ENCODE measurements around the gene WDR36.

Gene WDR36

DNA sequence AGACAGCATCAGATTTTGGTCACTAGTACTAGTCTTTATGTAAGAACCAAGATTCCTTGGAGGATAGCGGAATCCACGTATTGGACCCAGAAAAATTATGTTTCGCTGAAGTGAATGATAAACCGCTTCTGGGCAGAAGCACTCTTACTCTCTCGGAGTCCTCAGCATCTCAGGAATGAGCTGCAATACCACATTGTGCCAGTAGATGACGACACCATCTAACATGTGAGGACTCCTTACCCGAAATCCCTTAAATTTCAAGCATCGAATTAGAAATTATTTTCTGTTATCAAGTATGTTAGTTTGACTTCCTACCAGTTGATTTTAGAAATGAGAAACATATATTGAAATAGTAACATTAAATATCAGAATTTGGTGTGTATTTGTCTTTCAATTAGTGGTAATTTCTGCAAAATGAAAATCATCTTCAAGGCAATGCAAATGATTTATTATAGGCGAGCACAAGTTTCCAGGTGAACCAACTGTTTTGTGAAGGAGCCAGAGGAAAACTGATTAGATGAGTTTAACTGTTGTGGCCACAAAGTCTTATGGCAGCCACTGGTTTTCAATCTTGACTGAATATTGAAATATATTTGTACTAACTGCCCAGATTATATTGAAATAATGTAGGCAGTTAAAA is 66.1 kb downstream of the WDR36 start:
- no peak for DNase-seq (ENCODE audit: low spot score)
- Histone ChIP-seq H3K4me3 (no peak overlapping the region), H3K27ac (no peak overlapping the region)
- TF ChIP-seq, protein P1, sequence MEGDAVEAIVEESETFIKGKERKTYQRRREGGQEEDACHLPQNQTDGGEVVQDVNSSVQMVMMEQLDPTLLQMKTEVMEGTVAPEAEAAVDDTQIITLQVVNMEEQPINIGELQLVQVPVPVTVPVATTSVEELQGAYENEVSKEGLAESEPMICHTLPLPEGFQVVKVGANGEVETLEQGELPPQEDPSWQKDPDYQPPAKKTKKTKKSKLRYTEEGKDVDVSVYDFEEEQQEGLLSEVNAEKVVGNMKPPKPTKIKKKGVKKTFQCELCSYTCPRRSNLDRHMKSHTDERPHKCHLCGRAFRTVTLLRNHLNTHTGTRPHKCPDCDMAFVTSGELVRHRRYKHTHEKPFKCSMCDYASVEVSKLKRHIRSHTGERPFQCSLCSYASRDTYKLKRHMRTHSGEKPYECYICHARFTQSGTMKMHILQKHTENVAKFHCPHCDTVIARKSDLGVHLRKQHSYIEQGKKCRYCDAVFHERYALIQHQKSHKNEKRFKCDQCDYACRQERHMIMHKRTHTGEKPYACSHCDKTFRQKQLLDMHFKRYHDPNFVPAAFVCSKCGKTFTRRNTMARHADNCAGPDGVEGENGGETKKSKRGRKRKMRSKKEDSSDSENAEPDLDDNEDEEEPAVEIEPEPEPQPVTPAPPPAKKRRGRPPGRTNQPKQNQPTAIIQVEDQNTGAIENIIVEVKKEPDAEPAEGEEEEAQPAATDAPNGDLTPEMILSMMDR (IDR thresholded peaks at IDR 0.05), result peak; percentile 98

DNA sequence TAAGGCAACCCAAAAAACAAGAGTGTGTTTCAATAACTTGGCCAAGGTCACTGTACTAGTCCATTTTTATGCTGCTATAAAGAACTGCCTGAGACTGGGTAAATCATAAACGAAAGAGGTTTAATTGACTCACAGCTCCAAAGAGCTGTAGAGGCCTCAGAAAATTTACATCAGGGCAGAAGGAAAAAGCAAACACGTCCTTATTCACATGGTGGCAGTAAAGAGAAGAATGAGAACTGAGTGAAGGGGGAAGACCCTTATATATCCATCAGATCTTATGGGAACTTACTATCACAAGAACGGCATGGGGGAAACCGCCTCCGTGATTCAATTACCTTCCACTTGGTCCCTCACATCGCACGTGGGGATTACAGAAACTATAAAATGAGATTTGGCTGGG is 67.7 kb downstream of the WDR36 start:
- Histone ChIP-seq H3K27ac (no peak overlapping the region), H3K4me3 (no peak overlapping the region)
- TF ChIP-seq, protein P1 (IDR thresholded peaks at IDR 0.05), result no peak
- no peak for DNase-seq (ENCODE audit: low spot score)

DNA sequence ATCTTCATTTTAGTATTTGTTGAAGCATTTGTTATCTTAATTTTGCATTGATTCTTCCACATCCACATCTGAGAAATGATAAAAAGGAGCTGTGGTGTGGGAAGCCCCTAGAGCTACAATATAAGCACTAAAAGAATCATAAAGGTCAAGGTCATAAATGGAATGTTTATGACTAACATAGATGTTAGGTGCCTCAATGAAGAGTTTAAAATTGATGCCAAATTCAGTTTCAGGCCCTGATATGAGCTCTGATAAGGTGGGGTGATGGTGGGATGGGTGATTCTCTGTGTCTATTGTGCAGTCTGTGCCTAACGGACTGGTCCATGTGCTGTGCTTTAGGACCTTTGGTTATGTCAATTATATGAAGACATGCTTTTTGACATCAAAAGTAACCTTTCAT is 70.9 kb downstream of the WDR36 start:
- no peak overlapping the region for H3K27ac ChIP-seq
- TF ChIP-seq, protein P1 (IDR thresholded peaks at IDR 0.05), result no peak
- DNase-seq (ENCODE audit: low spot score), result no peak
- H3K4me3 ChIP-seq, result no peak overlapping the region

DNA sequence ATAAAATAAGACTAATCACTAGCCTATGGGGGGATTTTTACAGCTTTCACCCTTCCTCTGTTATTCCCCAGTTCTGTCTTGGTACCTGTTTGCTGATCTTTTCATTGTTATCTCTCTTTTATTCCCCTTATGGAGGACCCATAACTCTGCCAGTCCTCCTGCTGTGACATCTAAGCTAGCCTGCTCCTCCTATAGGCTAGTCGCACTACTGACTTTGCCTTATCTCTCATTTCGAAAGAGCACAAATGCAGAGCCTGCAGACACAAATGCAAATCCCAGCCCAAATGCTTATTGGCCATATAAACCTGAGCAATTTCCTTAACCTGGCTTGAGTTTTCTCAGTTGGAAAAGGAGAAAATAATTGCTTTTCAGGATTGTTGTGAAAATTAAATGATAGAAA is 72.9 kb downstream of the WDR36 start:
- H3K27ac ChIP-seq, result no peak overlapping the region
- TF ChIP-seq, protein P1 (IDR thresholded peaks at IDR 0.05), result no peak
- no peak overlapping the region for H3K4me3 ChIP-seq
- DNase-seq (ENCODE audit: low spot score), result no peak

DNA sequence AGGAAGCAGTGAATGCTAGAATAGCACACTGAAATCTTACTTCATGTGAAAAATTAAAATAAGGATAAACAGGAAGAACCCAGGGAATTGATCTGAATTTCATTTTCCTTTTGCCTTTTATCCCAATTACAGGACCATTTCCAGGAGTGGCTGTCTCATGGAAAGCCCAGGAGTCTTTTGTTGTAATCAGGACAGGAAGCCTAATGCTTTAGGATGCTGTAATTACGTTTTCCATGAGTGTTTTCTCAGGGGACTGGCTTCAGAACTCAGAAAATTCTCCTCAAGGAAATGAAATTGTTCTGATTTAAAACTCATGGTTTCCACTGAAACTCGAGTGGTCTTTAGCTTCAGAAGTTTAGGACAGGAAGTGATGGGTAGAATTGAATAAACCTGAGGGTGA is 75.4 kb downstream of the WDR36 start:
- DNase-seq (ENCODE audit: low spot score), result no peak
- H3K27ac ChIP-seq, result no peak overlapping the region
- TF ChIP-seq, protein P1 (IDR thresholded peaks at IDR 0.05), result no peak
- no peak overlapping the region for H3K4me3 ChIP-seq

DNA sequence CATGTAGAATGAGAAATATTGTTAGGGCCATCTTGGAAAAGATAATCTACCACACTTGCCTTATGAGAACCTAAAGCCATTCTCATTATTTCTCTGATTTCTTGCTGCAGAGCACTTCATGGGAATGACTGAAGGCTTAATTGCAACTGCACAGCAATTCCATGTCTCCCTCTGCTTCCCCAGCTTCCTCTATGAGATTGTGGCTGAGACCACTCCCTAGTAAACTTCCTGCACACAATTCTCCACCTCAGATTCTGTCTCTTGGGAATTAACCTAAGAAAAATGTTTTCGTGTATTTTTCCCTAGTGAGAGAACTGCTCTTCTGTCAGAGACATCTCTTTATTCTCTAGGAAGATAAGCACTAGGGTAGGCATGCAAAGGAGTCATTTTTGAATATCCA is 76.5 kb downstream of the WDR36 start:
- TF ChIP-seq, protein P1 (IDR thresholded peaks at IDR 0.05), result no peak
- Histone ChIP-seq H3K4me3 (no peak overlapping the region), H3K27ac (no peak overlapping the region)
- no peak for DNase-seq (ENCODE audit: low spot score)

DNA sequence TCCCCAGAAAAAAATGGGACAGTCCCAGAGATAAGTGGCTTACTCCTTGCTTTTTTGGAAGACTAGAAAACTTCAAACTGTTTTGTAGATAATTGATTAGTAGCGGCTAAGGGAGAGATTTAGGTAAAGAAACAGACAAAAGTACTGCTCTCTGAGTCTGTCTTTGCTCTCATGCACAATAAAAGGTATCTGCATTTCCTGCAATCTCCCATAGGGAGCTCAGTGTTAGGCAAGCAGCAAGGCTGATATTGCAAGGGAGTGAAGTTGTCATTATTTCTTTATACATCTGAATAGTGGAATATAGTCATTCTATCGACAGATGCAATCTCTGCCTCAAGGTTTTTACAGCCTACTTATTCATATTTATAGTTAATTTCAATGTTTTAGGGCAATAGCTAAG is 77.1 kb downstream of the WDR36 start:
- DNase-seq (ENCODE audit: low spot score), result no peak
- TF ChIP-seq, protein P1 (IDR thresholded peaks at IDR 0.05), result no peak
- Histone ChIP-seq H3K27ac (no peak overlapping the region), H3K4me3 (no peak overlapping the region)
